BLaER1 (cell line): Measurements from ENCODE around the gene FBRSL1.
A peak's percentile ranks its signal among the peaks of the same experiment; 100 is the strongest.
"Not testable (repeated sequence)": the region's sequence is repeated elsewhere in the genome, so short reads cannot be mapped to it uniquely, and the experiment has no call there.

Source experiments
- H3K27ac ChIP-seq: shearing (Covaris generic); formaldehyde crosslinking; 2 replicates; pipeline ENCODE4 v1.8.1; 2022
- H3K27me3 ChIP-seq: shearing (Covaris generic); formaldehyde crosslinking; 2 replicates; pipeline ENCODE4 v1.8.1; 2022
- H3K36me3 ChIP-seq: shearing (Covaris generic); formaldehyde crosslinking; 2 replicates; pipeline ENCODE4 v1.8.1; 2022
- H3K4me1 ChIP-seq: shearing (Covaris generic); formaldehyde crosslinking; 2 replicates; pipeline ENCODE4 v1.8.1; 2022
- H3K4me2 ChIP-seq: shearing (Covaris generic); formaldehyde crosslinking; 2 replicates; pipeline ENCODE4 v1.8.1; 2022
- H3K4me3 ChIP-seq: shearing (Covaris generic); formaldehyde crosslinking; 2 replicates; pipeline ENCODE4 v1.8.1; 2022
- H3K9ac ChIP-seq: shearing (Covaris generic); formaldehyde crosslinking; 2 replicates; pipeline ENCODE4 v1.8.1; 2022
- H3K9me3 ChIP-seq: shearing (Covaris generic); formaldehyde crosslinking; 2 replicates; pipeline ENCODE4 v1.8.1; 2022
- H4K20me1 ChIP-seq: shearing (Covaris generic); formaldehyde crosslinking; 2 replicates; pipeline ENCODE4 v1.8.1; 2022
- Cebpa-rat ChIP-seq: shearing (Covaris generic); IDR thresholded peaks from 2 replicates; pipeline ENCODE4 v1.8.1; 2022

FBRSL1 gene

DNA sequence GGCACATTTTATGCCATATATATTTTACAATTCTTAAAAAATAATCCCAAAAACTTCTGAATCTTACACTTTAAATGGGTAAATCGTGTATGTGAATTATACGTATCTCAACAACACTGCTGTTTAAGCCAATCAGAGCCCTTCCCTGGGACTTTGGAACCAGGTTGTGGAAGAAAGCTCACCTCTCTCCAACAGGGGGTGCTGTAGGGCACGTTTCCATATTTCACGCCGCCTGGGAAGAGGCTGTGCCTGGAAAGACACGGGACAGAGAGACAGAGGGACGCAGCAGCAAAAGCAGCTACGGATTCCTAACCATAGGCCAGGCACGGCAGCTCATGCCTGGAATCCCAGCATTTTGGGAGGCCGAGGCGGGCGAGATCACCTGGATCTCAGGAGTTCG lies 29.4 kb upstream of the FBRSL1 start:
- no peak for TF ChIP-seq Cebpa-rat
- Histone ChIP-seq H3K4me2 (no peak overlapping the region), H3K27me3 (no peaks in the 10 kb centered on the region), H4K20me1 (no peaks in the 10 kb centered on the region), H3K4me3 (no peak overlapping the region), H3K27ac (no peak overlapping the region), H3K36me3 (no peaks in the 10 kb centered on the region; the same call in 1 of the 2 replicates), H3K4me1 (peaks cover 29% of the 10 kb centered on the region), H3K9ac (no peak overlapping the region), H3K9me3 (0 out of 2 replicates have a peak, but pooled peaks cover 4% of the 10 kb centered on the region)

DNA sequence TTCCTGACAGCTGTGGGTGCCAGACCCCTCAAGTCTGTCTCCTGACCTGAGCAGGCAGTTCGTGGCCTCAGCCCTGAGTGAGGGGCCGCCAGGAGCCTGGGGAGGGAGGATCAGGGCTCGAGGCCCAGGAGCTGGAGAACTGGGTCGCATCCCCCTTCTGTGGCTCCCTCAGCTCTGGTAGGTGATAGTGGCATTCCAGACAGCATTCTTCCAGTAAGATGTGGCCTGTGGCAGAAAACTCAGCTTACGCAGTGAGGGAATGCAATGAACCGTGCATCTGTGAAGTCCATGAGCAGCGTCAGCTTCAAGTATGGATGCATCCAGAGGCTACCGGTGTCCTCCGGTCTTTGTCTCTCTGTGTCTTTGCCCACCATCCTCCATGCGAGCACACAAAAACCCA lies 28.4 kb upstream of the FBRSL1 start:
- H3K27me3 ChIP-seq: no peaks in the 10 kb centered on the region
- H3K4me3 ChIP-seq: no peak overlapping the region
- H3K36me3 ChIP-seq: no peaks in the 10 kb centered on the region; the same call in 1 of the 2 replicates
- H3K9me3 ChIP-seq: 0 out of 2 replicates have a peak, but pooled peaks cover 4% of the 10 kb centered on the region
- peaks cover 39% of the 10 kb centered on the region for H3K4me1 ChIP-seq
- no peak overlapping the region for H3K27ac ChIP-seq
- no peak overlapping the region for H3K9ac ChIP-seq
- TF ChIP-seq Cebpa-rat: no peak
- H3K4me2 ChIP-seq: no peak overlapping the region
- H4K20me1 ChIP-seq: peaks cover 9% of the 10 kb centered on the region; the same call in 1 of the 2 replicates

DNA sequence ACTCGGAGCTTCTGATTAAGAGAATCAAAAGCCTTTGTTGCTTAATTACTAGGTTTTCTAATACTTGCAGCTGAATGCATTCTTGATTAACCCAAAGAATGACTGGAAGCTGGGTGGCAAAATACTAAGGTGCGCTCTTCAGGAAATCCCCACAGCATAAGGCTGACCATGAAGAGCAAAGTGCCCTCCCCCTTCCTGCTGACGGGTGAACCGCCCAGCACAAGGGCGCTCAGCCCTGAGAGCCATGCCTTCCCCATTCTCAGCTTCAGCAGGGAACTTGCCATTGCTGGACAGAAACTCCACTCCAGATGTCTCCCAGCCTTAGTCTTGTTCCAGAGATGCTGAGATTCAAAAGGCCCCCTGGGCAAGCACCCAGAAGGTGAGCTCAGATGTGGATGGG lies 27.2 kb upstream of the FBRSL1 start:
- peak overlapping the region; percentile 22 for H3K4me2 ChIP-seq
- H3K4me1 ChIP-seq: peaks cover 51% of the 10 kb centered on the region
- H3K9ac ChIP-seq: no peak overlapping the region
- no peak overlapping the region for H3K4me3 ChIP-seq
- H3K9me3 ChIP-seq: 0 out of 2 replicates have a peak, but pooled peaks cover 4% of the 10 kb centered on the region
- H4K20me1 ChIP-seq: peaks cover 13% of the 10 kb centered on the region; the same call in 1 of the 2 replicates
- no peaks in the 10 kb centered on the region; the same call in 1 of the 2 replicates for H3K36me3 ChIP-seq
- no peak for TF ChIP-seq Cebpa-rat
- no peak overlapping the region for H3K27ac ChIP-seq
- H3K27me3 ChIP-seq: no peaks in the 10 kb centered on the region

DNA sequence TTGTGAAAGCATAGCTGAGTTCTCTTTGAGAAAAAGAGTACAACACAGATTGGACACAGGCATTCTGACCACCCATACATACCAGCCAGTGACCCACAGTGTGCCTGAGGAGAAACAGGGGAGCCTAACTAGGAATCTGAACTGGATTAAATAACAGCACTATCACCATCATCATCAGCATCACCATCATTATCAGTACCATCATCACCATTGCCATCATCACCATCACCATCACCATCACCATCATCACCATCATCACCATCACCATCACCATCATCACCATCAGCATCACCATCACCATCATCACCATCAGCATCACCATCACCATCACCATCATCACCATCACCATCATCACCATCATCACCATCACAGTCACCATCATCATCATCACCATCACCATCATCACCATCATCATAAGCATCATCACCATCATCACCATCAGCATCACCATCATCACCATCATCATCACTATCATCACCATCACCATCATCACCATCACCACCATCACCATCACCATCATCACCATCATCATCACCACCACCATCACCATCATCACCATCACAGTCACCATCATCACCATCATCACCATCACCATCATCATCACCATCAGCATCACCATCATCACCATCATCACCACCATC lies 26.5 kb upstream of the FBRSL1 start:
- peaks cover 58% of the 10 kb centered on the region for H3K4me1 ChIP-seq
- H3K4me3 ChIP-seq, H3K27me3 ChIP-seq, H3K27ac ChIP-seq, H3K9me3 ChIP-seq, H3K9ac ChIP-seq, H3K36me3 ChIP-seq: not testable (repeated sequence)
- peak overlapping the region; percentile 22 for H3K4me2 ChIP-seq
- H4K20me1 ChIP-seq: peaks cover 13% of the 10 kb centered on the region; the same call in 1 of the 2 replicates

DNA sequence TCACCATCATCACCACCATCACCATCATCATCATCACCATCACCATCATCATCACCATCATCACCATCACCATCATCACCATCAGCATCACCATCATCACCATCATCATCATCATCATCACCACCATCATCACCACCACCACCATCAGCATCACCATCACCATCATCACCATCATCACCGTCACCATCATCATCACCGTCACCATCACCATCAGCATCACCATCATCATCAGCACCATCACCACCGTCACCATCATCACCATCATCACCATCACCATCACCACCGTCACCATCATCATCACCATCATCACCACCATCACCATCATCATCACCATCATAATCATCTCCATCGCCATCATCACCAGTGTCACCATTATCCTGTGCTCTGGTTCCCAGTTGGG lies 25.6 kb upstream of the FBRSL1 start:
- H3K4me2 ChIP-seq: peak overlapping the region; percentile 85; the same call in 1 of the 2 replicates
- H3K27me3 ChIP-seq, H3K9ac ChIP-seq, H3K27ac ChIP-seq, H3K9me3 ChIP-seq, H3K4me3 ChIP-seq, H3K36me3 ChIP-seq: not testable (repeated sequence)
- peaks cover 13% of the 10 kb centered on the region; the same call in 1 of the 2 replicates for H4K20me1 ChIP-seq
- H3K4me1 ChIP-seq: peaks cover 67% of the 10 kb centered on the region

DNA sequence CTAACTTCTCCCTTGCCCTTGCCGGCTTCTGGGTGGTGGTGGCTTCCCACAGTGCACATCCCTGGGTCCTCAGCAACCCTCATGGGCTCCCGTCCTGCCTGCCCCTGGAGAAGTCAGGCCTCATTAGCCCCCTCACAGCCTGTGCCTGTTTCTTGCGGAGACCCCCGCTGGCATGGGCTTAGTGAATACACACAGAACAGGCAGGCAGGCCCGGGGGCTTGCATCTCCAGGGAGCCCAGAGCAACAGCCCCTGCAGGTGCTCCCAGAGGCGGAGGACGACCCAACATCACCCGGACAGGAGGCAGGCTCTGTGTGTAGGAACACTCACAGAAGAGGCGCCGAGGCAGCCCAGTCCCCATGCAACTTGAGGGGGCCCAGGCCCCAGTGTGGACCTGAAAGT lies 25.1 kb upstream of the FBRSL1 start:
- H3K27me3 ChIP-seq: no peaks in the 10 kb centered on the region
- no peak overlapping the region for H3K4me3 ChIP-seq
- H3K27ac ChIP-seq: no peak overlapping the region
- no peak overlapping the region for H3K9ac ChIP-seq
- 0 out of 2 replicates have a peak, but pooled peaks cover 4% of the 10 kb centered on the region for H3K9me3 ChIP-seq
- H3K36me3 ChIP-seq: no peaks in the 10 kb centered on the region; the same call in 1 of the 2 replicates
- no peak for TF ChIP-seq Cebpa-rat
- peaks cover 13% of the 10 kb centered on the region; the same call in 1 of the 2 replicates for H4K20me1 ChIP-seq
- H3K4me2 ChIP-seq: peak overlapping the region; percentile 85
- peaks cover 72% of the 10 kb centered on the region for H3K4me1 ChIP-seq

DNA sequence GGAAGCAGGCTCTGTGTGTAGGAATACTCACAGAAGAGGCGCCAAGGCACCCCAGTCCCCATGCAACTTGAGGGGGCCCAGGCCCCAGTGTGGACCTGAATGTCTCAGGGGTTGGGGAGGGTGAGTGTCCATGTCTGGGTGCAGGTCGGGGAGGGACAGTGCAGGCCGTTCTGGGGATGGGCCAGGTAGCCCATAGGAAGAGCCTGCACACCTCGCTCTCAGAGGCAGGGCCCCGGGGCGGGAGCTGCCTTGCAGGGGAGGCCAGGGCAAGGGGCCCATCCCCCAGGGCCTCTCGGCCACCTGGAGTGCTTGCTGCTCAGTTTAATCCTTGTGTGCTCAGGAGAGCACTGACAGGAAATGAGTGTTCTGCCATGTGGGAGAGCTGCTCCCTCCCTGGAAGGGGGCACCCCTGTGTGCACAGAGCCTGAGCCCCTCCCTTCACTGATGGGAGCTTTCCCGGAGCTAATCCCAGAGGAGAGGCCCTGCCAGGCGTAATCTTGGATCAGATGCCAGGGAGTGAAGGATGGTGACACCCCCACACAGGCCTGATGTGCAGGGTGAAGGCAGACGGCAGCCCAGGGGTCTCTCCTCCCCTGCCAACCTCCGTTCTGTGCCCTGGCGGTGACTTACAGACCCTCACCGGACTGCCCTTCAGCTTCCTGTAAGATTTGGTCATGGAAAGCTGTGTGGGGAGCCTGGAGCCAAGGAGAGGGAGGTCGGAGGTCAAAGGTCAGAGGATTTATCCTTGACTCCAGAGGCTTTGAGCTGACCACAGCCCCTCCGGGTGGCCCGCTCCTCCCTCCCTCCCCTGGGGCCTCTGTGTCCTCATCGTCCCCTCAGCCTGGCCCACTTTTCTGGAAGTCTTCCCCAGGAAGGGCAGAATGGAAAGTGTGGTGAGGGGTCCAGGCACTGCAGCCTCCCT lies 24.4 kb upstream of the FBRSL1 start:
- no peak for TF ChIP-seq Cebpa-rat
- Histone ChIP-seq H3K4me2 (peak overlapping the region; percentile 85), H3K4me1 (peaks cover 76% of the 10 kb centered on the region), H3K27ac (peak overlapping the region; percentile 72), H3K9me3 (0 out of 2 replicates have a peak, but pooled peaks cover 4% of the 10 kb centered on the region), H4K20me1 (peaks cover 13% of the 10 kb centered on the region; the same call in 1 of the 2 replicates), H3K27me3 (no peaks in the 10 kb centered on the region), H3K9ac (no peak overlapping the region), H3K4me3 (no peak overlapping the region), H3K36me3 (no peaks in the 10 kb centered on the region; the same call in 1 of the 2 replicates)

DNA sequence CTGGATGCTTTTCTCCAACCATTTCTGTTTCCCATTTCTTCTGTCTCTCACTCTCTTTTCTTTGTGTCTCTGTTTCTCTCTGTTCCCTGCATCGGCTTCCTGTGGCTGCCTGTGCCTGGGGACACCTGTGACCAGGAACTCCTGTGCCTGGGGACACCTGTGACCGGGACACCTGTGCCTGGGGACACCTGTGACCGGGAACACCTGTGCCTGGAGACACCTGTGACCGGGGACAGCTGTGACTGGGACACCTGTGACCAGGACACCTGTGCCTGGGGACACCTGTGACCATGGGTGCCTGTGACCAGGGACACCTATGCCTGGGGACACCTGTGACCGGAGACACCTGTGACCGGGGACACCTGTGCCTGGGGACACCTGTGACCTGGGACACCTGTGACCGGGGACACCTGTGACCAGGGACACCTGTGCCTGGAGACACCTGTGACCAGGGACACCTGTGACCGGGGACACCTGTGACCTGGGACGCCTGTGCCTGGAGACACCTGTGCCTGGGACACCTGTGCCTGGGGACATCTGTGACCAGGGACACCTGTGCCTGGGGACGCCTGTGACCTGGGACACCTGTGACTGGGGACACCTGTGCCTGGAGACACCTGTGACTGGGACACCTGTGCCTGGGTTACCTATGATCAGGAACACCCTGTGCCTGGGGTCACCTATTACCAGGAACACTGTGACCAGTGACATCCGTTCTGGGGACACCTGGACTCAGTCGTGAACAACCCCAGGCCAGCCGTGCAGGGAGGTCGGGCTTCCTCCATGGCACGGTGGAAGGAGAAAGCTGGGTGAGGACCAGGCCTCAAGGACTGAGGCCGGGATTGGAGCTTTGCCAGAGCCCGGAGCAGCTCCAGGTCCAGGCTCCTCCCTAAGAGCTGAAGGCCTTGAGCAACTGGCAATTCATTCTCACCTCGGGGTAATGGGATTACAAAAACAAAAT lies 23.4 kb upstream of the FBRSL1 start:
- H3K4me1 ChIP-seq: peaks cover 80% of the 10 kb centered on the region
- H4K20me1 ChIP-seq: peaks cover 13% of the 10 kb centered on the region; the same call in 1 of the 2 replicates
- H3K9me3 ChIP-seq: 0 out of 2 replicates have a peak, but pooled peaks cover 4% of the 10 kb centered on the region
- H3K4me2 ChIP-seq: peak overlapping the region; percentile 85
- no peak overlapping the region for H3K9ac ChIP-seq
- no peak overlapping the region for H3K4me3 ChIP-seq
- H3K27me3 ChIP-seq: no peaks in the 10 kb centered on the region
- no peak for TF ChIP-seq Cebpa-rat
- H3K36me3 ChIP-seq: no peaks in the 10 kb centered on the region; the same call in 1 of the 2 replicates
- H3K27ac ChIP-seq: peak overlapping the region; percentile 72

DNA sequence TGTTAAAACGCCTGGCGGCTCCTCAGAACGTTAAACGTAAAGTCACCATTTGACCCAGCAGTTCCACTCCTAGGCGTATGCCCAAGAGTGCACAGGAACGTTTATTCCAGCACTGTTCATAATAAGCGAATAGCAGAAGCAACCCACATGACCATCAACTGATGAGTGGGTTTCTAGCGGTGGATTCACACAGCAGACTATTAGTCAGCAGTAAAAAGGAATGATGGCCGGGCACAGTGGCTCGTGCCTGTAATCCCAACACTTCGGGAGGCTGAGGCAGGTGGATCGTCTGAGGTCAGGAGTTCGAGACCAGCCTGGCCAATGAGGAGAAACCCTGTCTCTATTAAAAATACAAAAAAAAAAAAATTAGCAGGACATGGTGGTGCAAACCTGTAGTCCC lies 22.4 kb upstream of the FBRSL1 start:
- Histone ChIP-seq H3K4me2 (peak overlapping the region; percentile 85), H3K36me3 (no peaks in the 10 kb centered on the region), H3K4me3 (no peak overlapping the region), H3K27me3 (no peaks in the 10 kb centered on the region), H3K4me1 (peaks cover 84% of the 10 kb centered on the region), H4K20me1 (peaks cover 13% of the 10 kb centered on the region; the same call in 1 of the 2 replicates), H3K9ac (no peak overlapping the region), H3K27ac (no peak overlapping the region), H3K9me3 (0 out of 2 replicates have a peak, but pooled peaks cover 4% of the 10 kb centered on the region)
- TF ChIP-seq Cebpa-rat: no peak
